Left kidney (tissue), 1 donor: Measurements from ENCODE around the gene ZNF496. TPM values are rescaled to one million over a fixed set of nuclear protein-coding genes. Genes with fewer than 3 reads are reported as not detected.

Experiments
- polyA plus RNA-seq: library from polyadenylated mRNA; unstranded; fragments of 120-200 nt; gene quantifications from one replicate; pipeline ENCODE4 v1.2.1, GENCODE V29; 2013; ENCODE audit not compliant: insufficient read length

The ZNF496 gene
- polyA plus RNA-seq, 1 donor = 40.2 TPM

Other genes starting within 250 kb of the ZNF496 start
- 14.0 TPM for gene ZNF669, start 227.5 kb downstream of the ZNF496 start, polyA plus RNA-seq
- 38.6 TPM for gene ZNF124, start 159.8 kb downstream of the ZNF496 start, polyA plus RNA-seq
- gene VN1R5, start 75.8 kb downstream of the ZNF496 start, polyA plus RNA-seq = 0.37 TPM
- gene NLRP3, start 84.3 kb upstream of the ZNF496 start, polyA plus RNA-seq = 0.86 TPM
- 0.07 TPM for gene OR2B11, start 126.2 kb upstream of the ZNF496 start, polyA plus RNA-seq
- gene OR2C3, start 204.6 kb upstream of the ZNF496 start, polyA plus RNA-seq = 1.4 TPM
- 0.28 TPM for gene GCSAML, start 217.3 kb upstream of the ZNF496 start, polyA plus RNA-seq